GM18526 (cell line): ENCODE data around the gene MYLK.

Experiments
- POLR2A ChIP-seq: IDR thresholded peaks from 3 replicates; pipeline ENCODE4 v1.6.1; 2011; ENCODE audit not compliant: insufficient read length; ENCODE audit errors: extremely low read depth

Gene MYLK

GRCh38 chr3:123883701-123884202 lies 380 bp downstream of the MYLK start:
- no peak for TF ChIP-seq POLR2A

DNA sequence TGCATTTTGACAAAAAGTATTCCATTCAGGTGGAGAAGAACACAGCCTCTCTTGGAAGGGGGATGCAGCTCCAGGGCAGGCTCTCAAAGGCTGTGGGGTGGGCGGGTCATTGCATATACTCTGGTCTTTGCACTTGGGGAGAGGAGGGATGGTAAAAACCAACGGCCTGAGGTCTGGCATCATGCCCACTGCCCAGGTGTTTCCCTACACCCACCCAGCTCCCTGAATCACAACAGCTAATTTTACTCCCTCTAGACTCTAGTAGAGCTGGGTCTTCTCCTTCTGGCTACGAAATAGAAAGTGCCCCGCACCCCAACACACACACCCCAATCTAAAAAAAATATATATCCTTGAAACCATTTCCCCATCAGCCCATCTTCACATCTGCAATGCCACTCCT lies 1.0 kb downstream of the MYLK start:
- no peak for TF ChIP-seq POLR2A

DNA sequence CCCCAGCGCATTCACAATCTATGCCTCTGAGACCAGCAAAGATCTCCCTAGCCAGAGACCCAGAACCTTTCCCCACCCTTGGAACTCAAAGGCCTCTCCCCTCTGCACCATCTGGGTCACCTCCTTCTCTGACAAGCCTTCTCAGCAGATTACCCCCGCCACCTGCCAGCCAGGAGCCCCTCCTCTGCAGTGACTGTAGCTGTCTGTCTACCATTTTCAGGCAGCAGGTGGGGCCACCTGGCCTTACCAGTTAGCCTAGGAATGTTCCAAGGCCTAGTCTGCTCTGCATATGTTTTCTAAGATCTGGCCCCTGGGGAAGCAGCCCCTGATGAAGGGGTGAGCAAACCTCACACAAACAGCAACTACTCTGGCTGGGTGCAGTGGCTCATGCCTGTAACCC lies 2.4 kb downstream of the MYLK start:
- TF ChIP-seq POLR2A, result no peak

GRCh38 chr3:123880998-123881561 lies 3.1 kb downstream of the MYLK start:
- no peak for TF ChIP-seq POLR2A

DNA sequence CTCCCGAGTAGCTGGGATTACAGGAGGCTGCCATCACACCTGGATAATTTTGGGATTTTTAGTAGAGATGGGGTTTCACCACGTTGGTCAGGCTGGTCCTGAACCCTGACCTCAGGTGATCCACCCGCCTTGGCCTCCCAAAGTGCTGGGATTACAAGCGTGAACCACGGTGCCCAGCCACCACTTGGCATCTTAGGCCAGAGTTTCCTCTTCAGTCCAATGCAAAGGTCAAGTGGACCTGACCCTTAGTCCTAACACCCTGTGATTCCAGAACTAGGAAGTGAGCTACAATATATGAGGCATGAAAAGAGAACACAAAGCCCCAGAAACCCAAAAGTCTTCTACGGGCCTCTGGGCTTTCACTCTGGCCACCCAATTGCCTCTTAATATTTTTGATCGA lies 5.3 kb downstream of the MYLK start:
- no peak for TF ChIP-seq POLR2A

- no peak for TF ChIP-seq POLR2A
These were observed 6.2 kb downstream of the MYLK start for GRCh38 chr3:123877965-123878364.

GRCh38 chr3:123877466-123877865 lies 6.7 kb downstream of the MYLK start:
- no peak for TF ChIP-seq POLR2A

DNA sequence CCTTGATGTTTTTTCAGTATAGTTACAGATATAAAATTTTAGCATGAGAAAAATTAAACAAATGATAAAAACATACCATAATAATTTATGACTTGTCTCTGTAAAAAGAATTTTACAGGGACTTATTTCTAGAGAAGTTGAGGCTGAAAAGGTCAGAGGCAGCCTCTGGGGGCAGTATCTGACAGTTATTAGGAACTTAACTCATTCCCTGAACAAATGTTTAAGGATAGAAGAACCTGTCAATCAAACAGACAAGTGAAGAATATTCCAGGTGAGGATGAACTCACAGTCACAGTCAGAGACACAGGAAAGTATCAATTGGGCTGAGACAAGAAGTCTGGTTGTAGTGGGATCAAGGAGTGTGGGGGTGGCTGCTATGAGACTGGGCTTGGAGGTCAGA lies 7.3 kb downstream of the MYLK start:
- no peak for TF ChIP-seq POLR2A

DNA sequence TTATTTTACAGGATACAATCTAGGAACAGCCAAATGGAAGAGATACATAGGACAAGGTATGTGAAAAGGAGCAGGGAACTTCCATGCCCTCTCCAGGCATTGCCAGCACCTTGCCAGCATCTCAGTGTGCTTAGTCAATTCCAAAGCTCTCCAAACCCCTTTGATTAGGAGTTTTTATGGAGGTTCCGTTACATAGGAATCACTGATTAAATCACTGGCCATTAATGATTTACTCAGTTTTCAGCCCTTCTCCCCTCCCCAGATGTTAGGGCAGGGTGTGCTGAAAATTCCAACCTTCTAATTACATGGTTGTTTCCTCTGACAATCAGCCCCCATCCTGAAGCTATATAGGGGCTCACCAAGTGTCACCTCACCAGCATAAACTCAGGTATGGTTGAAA lies 11.5 kb downstream of the MYLK start:
- TF ChIP-seq POLR2A, result no peak

DNA sequence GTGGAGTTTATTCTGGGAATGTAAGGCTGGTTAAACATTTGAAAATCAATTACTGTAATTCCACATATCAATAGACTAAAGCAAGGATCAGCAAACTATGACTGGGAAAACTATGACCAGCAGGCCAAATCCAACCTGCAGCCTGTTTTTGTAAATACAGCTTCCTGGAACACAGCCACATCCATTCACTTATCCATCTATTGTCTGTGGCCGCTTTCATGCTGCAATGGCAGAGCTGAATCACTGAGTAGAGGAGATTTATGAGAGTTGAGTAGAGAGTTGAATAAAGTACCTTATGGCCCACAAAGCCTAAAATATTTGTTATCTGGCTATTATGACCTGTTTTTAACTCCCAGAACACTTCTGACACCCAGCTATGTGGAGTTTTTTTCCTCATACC lies 12.2 kb downstream of the MYLK start:
- no peak for TF ChIP-seq POLR2A

DNA sequence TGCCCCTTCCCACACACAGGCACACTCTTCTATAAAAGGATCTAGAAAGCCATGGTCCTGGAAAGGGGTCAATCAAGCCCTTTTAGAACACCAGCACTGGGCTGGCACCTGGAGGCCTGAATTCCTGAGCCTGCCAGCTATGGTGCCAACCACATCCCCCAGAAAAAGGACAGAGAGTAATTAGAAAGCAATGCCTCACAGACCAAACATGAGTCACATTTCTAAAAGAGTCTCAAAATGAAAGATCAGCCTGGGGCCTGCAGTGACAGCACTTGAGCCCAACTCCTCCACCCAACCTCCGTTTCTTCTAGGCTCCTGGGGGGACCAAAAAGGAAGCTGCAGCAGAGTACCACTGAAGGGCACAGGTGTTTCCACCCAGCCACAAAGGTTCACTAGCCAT lies 14.1 kb downstream of the MYLK start:
- no peak for TF ChIP-seq POLR2A

DNA sequence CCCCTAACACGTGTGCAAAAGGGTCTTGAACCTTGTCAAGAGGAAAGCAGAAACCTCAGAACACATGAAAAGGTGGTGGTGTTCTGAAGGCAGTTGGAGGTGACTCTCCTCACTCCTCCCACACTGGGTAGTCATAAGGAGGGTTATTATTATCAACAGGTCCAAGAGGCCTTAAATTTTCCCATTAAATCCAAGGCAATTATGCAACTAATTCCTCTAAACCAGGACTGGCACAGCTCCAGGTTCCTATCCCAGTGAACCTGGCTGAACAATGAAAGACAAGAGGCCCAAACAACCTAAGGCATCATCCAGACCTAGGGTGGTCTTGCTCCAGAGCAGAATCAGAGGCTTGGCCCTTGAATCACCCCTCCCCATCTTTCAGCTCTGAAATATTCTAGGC lies 15.0 kb downstream of the MYLK start:
- no peak for TF ChIP-seq POLR2A

GRCh38 chr3:123864706-123865105 lies 19.4 kb downstream of the MYLK start:
- TF ChIP-seq POLR2A, result no peak

DNA sequence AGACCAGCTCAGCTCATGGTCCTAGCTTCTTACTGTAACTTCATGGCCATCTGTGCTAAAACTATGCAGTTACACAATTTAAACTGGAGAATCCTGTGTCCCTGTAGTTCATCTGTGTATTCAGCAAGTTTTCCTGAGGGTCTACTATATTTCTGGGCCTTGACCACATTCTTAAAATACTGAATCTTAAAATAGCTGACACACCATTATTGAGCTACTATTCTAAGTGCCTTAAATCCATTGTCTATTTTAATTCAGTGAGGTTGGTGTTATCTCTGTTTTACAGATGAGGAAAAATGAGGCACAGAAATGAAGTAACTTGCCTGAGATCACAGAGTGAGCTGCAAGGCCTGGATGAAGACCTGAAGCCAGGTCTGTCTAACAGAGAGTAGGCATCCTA lies 22.0 kb downstream of the MYLK start:
- TF ChIP-seq POLR2A, result no peak

DNA sequence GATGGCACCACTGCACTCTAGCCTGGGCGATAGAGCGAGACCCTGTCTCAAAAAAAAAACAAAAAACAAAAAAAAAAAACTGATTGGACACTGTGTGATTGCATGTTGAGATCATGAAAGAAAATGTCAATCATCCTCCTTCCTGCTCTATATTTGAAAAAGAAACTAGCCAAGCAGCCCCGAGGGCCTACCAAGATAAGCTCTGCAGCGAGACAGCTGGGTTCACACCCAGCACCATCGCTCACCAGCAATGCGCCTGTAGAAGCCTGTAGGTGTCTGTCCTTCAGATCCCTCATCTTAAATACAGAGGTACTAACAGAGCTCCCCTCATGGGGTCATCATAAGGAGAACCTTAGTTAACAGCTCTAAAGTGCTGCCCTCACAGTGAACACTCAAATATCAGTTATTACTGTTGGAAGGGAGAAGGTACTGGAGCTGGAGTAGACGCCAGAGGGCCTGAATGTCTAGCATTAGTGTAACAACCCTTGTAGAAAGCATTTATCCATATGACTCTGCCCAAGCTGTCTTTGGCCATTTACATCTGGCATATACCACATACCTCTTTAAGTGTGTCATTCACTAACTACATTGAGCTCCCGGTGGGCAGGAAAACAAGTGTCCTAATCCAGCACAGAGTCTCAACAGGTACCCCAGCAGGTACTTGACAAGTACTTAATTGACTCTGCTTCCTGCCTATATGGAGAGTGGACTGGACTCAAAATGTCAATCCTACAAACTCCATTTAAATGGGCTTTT lies 22.9 kb downstream of the MYLK start:
- no peak for TF ChIP-seq POLR2A

- TF ChIP-seq POLR2A, result no peak
These were observed 25.0 kb downstream of the MYLK start for GRCh38 chr3:123859177-123859576.

GRCh38 chr3:123854905-123855304 lies 29.2 kb downstream of the MYLK start:
- no peak for TF ChIP-seq POLR2A
